GM19463 (cell line): ENCODE results near the gene VSTM5.
"Not testable (repeated sequence)": the region's sequence is repeated elsewhere in the genome, so short reads cannot be mapped to it uniquely, and the experiment has no call there.

Source experiments
- ATAC-seq: cut with Tn5 transposase; IDR thresholded peaks from one replicate; pipeline ENCODE4 v1.9.1; 2021; ENCODE audit warnings: mild to moderate bottlenecking, moderate library complexity; ENCODE audit not compliant: unreplicated experiment

The VSTM5 gene, protein sequence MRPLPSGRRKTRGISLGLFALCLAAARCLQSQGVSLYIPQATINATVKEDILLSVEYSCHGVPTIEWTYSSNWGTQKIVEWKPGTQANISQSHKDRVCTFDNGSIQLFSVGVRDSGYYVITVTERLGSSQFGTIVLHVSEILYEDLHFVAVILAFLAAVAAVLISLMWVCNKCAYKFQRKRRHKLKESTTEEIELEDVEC

DNA sequence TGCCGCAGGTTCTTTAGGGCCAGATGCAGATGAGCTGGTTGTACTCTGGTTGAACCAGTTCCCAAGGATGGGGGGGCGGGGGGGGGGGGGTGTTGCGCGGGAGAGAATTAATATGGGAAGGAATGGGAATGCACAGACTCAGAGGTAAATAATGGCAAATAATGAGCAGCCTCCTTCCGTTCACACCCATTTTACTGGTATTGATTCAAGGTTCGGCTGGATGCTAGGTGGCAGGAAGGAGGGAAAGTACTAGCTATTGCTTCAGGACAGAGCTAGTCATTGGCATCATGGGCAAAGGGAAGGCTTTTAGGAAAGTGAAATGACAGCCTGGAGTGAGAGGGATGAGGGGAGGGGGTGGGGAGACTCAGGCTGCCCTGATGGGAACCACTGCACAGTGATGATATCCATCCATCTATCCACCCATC, at the start of gene VSTM5:
VSTM5 (minus strand) TSS at position 25 of the 425 bp plus-strand sequence. CDS start 116 bp downstream, outside the sequence.
- ATAC-seq: no peak

- ATAC-seq: no peak
These were observed 44.9 kb upstream of the VSTM5 start for GRCh38 chr11:93895106-93895862.

GRCh38 chr11:93890391-93891051, 40.1 kb upstream of the VSTM5 start:
- no peak for ATAC-seq

GRCh38 chr11:93887111-93887510, 36.7 kb upstream of the VSTM5 start:
- ATAC-seq: no peak

DNA sequence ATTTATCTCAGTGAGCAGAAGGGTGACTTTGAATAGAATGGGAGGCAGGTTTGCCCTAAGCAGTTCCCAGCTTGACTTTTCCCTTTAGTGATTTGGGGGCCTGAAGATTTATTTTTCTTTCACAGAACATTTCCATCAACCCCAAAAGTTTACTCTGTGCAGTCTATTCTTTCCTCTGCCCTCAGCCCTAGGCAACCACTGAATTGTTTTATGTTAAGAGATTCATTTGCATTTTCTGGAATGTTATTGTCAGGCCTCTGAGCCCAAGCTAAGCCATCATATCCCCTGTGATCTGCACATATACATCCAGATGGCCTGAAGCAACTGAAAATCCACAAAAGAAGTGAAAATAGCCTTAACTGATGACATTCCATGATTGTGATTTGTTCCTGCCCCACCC, 28.7 kb upstream of the VSTM5 start:
- not testable (repeated sequence) for ATAC-seq

GRCh38 chr11:93875637-93876036, 25.2 kb upstream of the VSTM5 start:
- no peak for ATAC-seq

GRCh38 chr11:93871526-93871925, 21.1 kb upstream of the VSTM5 start:
- no peak for ATAC-seq

GRCh38 chr11:93870616-93871015, 20.2 kb upstream of the VSTM5 start:
- no peak for ATAC-seq

- no peak for ATAC-seq
These were observed 19.4 kb upstream of the VSTM5 start for GRCh38 chr11:93869830-93870229.

- not testable (repeated sequence) for ATAC-seq
These were observed 18.0 kb upstream of the VSTM5 start for GRCh38 chr11:93868404-93868803.

DNA sequence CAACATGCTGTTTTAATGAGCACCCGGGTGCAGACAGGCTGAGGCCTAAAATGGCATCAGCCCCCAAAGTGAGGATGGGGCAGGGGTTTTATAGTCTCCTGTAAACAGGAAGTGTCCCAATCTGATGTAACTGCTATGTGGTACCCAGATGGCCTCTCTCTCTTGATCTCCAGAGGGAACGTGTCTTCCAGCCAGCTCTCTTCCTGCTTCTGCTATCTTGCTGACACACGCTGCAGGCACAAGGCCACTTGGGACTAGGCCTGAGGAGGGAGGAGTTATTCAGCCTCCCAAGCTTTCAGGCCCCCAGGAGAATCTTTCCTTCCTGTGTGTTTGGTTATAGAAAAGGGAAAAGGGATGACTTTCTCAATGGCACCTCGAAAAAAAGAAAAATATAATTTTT, 11.4 kb upstream of the VSTM5 start:
- ATAC-seq: no peak

DNA sequence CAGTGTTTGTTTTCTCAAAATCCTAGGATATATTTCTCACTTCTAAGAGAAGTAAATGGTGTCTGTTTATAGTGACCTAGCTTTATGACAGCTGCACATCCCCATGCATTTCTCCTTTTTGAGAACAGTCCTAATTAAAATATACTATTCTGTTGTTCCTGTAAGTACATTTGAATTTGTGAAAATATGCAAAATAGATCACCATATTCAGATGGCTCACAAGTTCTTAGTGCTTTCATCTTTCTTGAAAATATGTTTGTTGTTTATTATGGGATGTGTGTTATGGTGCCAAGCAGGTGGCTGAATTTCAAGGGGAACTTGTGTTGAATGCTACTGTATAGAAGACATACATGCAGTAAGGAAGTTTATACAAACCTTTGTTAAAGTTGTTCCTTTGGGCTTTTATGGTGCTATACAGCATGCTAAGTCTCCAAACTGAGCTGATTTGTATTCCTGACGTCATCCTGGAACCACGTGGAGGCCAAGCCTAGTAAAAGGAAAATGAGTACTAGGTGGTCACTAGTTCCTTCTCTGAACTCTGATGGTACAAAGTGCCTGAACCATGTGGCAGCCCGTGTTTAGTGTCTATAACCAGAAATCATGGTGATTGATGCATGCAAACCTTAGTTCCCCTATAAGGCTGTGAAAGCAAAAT, 7.8 kb upstream of the VSTM5 start:
- ATAC-seq: no peak

- ATAC-seq: no peak
These were observed 7.1 kb upstream of the VSTM5 start for GRCh38 chr11:93857413-93858120.

DNA sequence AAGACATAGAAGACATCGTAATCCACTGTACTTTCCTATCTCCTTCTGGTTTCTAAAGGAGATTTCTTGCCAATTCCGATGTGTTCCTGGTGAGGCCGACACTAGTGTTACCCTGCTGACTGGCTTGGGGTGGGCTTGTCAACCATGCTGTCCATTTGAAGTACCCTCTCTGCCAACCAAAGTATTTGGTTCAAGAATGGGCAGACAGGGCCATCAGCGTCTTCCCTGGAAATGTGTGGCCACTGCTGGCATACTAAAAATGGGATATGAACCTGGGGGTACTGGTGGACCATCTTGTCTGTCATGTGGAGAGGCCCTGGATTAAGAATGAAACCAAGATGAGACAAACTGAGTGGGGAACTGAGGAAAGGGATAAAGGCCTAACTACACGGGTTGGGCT, 1.8 kb upstream of the VSTM5 start:
- ATAC-seq: no peak

GRCh38 chr11:93849751-93850593, 446 bp downstream of the VSTM5 start:
- ATAC-seq: no peak

GRCh38 chr11:93849201-93849600, 1.2 kb downstream of the VSTM5 start:
- ATAC-seq: no peak

DNA sequence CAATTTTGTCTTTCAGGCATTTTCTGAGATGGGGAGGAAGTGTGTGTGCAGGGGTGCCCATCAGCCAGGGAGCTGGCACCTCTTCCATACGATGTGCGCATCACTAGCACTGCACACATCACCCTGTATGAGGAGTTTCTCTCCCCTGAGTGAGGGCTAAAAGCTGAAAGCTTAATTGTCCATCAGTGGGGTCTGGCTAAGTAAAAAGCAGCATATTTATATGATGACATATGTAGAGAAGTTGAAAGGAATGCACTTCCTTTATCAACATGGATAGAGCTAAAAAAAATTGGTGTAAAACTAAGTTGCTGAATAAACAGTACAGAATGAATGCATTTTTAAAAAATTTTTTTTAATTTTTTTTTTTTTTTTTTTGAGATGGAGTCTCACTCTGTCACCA, 4.0 kb downstream of the VSTM5 start:
- no peak for ATAC-seq

- no peak for ATAC-seq
These were observed 5.0 kb downstream of the VSTM5 start for GRCh38 chr11:93845181-93846092.

- no peak for ATAC-seq
These were observed 5.8 kb downstream of the VSTM5 start for GRCh38 chr11:93844568-93844967.
